HG03520 (cell line): ENCODE results near the gene RFFL.

Experiments used
- ATAC-seq: cut with Tn5 transposase; IDR thresholded peaks from one replicate; pipeline ENCODE4 v1.9.1; 2021; ENCODE audit warnings: mild to moderate bottlenecking, moderate library complexity; ENCODE audit not compliant: unreplicated experiment

The RFFL gene

DNA sequence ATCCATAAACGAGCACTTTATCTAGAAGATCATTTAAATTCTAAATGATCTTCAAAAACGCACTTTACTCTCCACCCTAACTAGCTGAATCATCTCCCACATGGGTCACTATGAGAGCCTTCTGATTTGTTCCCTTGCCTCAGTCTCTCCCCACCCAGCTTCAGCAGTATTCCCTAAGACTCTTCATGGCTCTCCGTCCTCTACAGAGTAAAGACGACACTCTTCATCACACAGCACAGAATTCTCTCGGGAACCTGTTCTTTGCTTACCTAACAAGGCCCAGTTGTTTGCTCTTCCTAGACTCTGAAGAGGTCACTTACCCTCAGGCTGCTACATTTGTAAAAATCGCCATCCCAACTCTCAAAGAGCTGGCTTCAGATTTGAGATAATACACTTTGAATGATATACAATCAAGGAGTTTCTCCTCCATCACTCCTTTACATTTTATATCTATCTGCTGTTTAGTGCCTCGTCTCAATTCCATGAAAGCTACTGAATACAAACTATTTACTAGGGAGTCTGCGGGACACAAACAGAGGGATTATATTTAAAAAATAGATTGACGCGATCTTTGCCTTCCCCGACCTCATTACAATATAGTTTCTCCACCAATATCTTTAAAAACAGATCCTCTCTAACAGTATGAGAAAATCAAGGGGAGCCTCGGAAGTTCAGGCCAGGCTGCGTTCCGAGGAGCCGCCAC, 83.7 kb downstream of the RFFL start:
- no peak for ATAC-seq

DNA sequence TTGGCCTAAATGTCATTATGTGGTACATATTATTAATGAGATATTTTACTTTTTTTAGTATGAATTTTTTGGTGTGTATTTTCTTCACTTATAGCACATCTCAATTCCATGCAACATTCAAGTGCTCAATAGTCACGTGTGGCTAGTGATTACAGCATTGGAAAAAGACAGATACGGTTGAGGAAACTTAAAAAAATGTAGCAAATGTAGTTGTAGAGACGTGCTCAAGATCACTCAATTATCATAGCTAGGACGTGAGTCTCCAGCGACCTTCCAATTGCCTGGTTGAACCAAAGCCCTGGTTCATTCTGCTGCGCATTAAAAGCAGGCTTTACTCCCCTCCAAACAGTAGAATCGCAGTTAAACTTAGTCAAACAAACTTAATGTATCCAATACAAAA, 84.4 kb downstream of the RFFL start:
- no peak for ATAC-seq

DNA sequence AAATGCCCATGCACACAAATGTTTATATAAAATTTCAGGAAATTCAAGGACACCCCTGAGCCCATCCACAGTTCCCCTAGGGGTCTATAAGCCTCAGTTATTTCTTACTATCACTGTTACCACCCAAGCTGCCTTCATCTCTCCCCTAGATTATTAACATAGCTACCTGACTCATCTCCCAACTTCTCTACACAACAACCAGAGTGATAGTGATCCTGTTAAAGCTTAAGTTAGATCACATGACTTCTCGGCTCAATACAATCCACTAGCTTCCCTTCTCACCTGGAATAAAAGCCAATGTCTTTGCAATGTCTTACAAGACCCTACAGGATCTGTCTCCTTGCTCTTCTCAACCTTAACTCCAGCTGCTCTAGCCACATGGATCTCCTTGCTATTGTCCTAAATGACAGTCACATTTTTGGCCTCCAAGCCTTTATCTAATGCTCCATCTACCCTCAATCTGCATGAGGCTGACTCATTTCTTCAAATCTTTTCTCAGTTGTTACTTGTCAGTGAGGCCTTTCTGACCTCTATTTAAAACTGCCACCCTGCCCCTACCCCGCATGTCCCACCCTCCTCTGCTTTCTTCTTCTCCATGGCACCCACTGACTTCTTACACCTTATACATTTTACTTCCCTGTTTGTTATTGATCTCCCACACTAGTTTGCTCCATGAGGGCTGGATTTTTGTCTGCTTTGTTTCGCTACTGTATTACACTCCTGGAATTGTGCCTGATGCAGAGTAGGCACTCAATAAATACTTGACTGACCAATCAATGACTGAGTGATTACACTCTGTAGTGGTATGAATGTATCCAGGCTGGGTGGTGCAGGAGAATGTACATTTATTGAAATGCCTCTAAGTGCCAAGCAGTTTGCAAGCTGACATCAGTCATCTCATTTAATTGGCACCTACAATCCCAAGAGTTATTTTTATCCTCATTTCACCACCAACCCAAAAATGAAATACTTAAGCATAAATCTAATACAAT, 88.4 kb downstream of the RFFL start:
- no peak for ATAC-seq

DNA sequence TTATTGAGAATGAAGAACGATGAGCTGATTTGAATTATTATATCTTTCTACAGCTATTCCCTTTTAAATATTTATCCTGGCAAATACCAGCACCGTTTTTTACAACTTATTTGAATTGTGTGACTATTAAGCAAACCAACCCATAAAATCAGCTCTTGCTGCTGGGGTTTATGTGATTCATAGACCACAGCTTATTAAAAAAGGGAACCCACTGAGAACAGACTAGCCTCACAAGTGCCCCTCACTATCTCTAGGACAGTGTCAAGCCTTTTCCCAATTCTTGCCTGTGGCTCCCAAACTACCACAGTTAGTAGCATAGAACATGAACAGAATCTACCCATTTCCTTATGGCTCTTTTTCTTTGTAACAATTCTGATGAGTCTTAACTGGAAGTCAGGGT, 89.3 kb downstream of the RFFL start:
- no peak for ATAC-seq

DNA sequence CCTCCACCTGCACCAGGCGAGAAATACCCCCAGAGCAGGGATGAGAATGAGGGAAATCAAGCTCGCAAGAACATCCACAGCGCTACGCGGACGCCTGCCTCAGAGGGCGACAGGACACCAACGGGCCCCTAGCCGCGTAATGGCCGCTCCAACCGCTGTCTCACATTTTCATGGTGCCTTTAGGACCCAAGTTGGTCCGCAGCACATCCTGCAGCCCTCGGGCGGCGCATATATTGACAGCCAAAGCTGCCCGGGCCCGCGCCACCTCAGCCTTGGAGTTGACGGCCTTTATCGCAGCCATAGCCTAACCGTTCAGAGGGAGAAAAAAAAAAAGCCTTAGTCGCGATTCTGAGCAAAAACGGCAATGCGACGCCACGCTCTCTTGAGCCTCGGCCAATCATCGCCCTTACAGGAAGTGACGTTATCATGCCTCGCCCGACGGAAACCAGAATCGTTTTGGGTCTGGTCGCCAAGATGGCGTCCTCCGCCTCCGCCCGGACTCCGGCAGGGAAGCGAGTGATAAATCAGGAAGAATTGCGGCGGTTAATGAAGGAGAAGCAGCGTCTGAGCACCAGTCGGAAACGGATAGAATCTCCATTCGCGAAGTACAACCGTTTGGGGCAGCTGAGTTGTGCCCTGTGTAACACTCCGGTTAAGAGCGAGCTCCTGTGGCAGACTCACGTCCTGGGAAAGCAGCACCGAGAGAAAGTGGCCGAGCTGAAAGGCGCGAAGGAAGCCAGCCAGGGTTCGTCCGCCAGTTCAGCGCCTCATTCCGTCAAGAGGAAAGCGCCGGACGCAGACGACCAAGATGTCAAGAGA, 102.2 kb downstream of the RFFL start, which contains the start of the genes CCT6B and ZNF830:
TSS of gene CCT6B (minus strand) at position 368 of the 819 bp plus-strand sequence. CDS start at position 301, 67 bp downstream.
TSS of gene ZNF830 (plus strand) at position 448 of the 819 bp plus-strand sequence. CDS start at position 475, 27 bp downstream.
- peak; percentile 90 for ATAC-seq

DNA sequence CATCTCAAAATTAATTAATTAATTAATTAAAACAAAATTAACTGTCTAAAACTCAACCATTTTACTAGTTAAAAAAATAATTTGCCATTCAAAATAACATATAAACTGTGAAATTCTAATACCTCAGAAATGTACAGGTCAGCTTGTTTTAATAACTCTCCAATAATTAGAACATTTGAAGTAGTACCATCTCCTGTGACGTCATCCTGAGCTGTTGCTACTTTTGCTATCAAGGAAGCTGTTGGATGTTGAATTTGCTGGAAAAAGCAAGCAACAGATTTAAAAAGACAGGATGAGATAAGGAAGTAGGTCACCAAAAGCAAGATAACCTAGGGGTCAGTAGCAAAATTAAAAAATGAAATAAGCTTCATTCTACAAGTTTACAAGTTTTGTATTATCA, 105.1 kb downstream of the RFFL start:
- no peak for ATAC-seq
